NCI-H2196 treated with DMSO at 0.1 percent for 48 hours (cell line): ENCODE data around the gene PECR.
"Not testable (repeated sequence)": the region's sequence is repeated elsewhere in the genome, so short reads cannot be mapped to it uniquely, and the experiment has no call there.

Experiments used
- DNase-seq: peaks from one replicate; lab custom pipeline; 2025; ENCODE audit not compliant: unreplicated experiment; lab: John Stamatoyannopoulos, UW

PECR gene

GRCh38 chr2:216003876-216004696 is 77.5 kb downstream of the PECR start:
- no peak for DNase-seq

- no peak for DNase-seq
These were observed 78.9 kb downstream of the PECR start for GRCh38 chr2:216002693-216003092.

DNA sequence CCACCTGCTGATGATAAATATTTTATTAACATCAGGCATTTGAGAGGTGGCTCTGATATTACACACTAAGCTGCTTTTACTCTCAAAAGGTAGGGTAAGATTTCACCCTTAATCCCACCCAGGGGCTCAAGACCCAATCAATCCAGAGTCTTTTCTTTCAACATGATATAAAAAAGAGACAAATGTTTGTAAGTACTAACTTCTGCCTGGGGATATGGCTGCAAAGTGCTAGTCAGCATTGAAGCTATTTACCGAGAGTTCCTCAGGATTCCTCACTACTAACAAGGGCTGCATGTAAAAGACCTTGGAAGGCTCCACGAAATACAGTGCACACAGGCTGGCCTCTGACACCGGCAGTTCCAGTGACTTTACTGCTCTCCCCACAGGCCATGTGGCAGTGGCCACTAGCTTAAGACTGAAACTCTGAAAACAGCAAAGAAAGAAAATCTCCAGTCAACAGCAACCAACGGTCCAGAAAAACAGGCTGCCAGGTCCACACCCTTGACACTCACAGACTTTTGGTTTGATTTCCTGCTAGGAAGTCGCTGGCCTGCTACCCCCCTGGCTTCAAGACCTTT is 79.4 kb downstream of the PECR start:
- no peak for DNase-seq

GRCh38 chr2:216001216-216002100 is 80.2 kb downstream of the PECR start:
- no peak for DNase-seq

- no peak for DNase-seq
These were observed 83.0 kb downstream of the PECR start for GRCh38 chr2:215998636-215999035.

DNA sequence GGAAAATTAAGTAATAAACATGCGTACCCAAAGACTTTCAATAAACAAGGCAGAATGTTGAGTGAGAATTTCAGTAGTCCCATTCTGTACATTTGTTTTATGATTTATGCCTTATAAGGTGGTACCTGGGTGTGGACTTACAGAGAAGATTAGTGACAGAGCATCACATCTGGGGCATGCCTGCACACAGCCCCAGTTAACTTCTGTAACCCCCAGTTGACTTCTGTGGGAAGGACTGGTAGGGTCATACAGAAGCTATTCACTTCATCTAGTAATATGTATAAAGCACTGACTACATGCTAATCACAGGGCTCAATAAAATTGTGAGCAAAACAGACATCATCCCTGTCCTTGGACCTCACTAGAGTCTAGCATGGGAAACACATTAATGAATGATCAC is 84.4 kb downstream of the PECR start:
- DNase-seq, result no peak

- no peak for DNase-seq
These were observed 86.7 kb downstream of the PECR start for GRCh38 chr2:215994911-215995310.

- not testable (repeated sequence) for DNase-seq
These were observed 92.9 kb downstream of the PECR start for GRCh38 chr2:215988556-215989207.
